SU-DHL-6 (cell line): ENCODE results near the gene NFKBIZ.

Experiments
- H2AFZ ChIP-seq: fragments of 200-600 bp; sonication (generic); 2 replicates; pipeline ENCODE4 v1.6.1; 2014; ENCODE audit warnings: low read depth, mild to moderate bottlenecking, moderate library complexity, mixed read lengths, antibody characterized with exemption, low read length; ENCODE audit not compliant: severe bottlenecking
- H3F3A ChIP-seq: fragments of 200-600 bp; shearing (Covaris generic); 2 replicates; pipeline ENCODE4 v1.6.0; 2016; ENCODE audit warnings: antibody characterized with exemption, mild to moderate bottlenecking; ENCODE audit not compliant: insufficient read depth
- H3K27ac ChIP-seq: fragments of 200-600 bp; sonication (generic); 2 replicates; pipeline ENCODE4 v1.5.1; 2016; ENCODE audit warnings: low read depth, mild to moderate bottlenecking, low read length, moderate library complexity, mixed read lengths
- H3K27me3 ChIP-seq: fragments of 200-600 bp; sonication (generic), shearing (Covaris generic); 2 replicates; pipeline ENCODE4 v1.6.0; 2014; ENCODE audit warnings: mild to moderate bottlenecking, low read length
- H3K36me3 ChIP-seq: fragments of 200-600 bp; sonication (generic); 2 replicates; pipeline ENCODE4 v1.6.1; 2014; ENCODE audit warnings: mild to moderate bottlenecking, low read length, mixed read lengths
- H3K4me2 ChIP-seq: fragments of 300-600, 200-600 bp; shearing (Covaris generic), sonication (generic); 2 replicates; pipeline ENCODE4 v1.6.0; 2014; ENCODE audit warnings: low read length, low read depth, mild to moderate bottlenecking; ENCODE audit not compliant: poor library complexity, severe bottlenecking
- H3K4me3 ChIP-seq: fragments of 200-600 bp; sonication (generic); 2 replicates; pipeline ENCODE4 v1.5.1; 2014; ENCODE audit warnings: antibody characterized with exemption, low read length, mild to moderate bottlenecking, mixed read lengths; ENCODE audit not compliant: insufficient read depth, poor library complexity, severe bottlenecking
- H3K79me2 ChIP-seq: fragments of 200-600 bp; sonication (generic); 2 replicates; pipeline ENCODE4 v1.6.1; 2014; ENCODE audit warnings: mild to moderate bottlenecking, low read length, moderate library complexity; ENCODE audit not compliant: insufficient read depth
- H3K9ac ChIP-seq: fragments of 200-600 bp; sonication (generic); 2 replicates; pipeline ENCODE4 v1.7.0; 2014; ENCODE audit warnings: mild to moderate bottlenecking, low read length
- H3K9me2 ChIP-seq: fragments of 200-600 bp; sonication (generic); replicated peaks from 2 replicates; pipeline ENCODE4 v1.6.1; 2014; ENCODE audit warnings: low read length; ENCODE audit not compliant: insufficient read depth
- H3K9me3 ChIP-seq: fragments of 200-600 bp; sonication (generic); 2 replicates; pipeline ENCODE4 v1.6.1; 2014; ENCODE audit warnings: low read length, mixed read lengths; ENCODE audit not compliant: insufficient read depth
- H4K20me1 ChIP-seq: fragments of 200-600 bp; sonication (generic); 2 replicates; pipeline ENCODE4 v1.6.1; 2014; ENCODE audit warnings: low read depth, mild to moderate bottlenecking, antibody characterized with exemption, low read length, moderate library complexity, mixed read lengths
- CTCF ChIP-seq: fragments of 200-600 bp; sonication (generic); IDR thresholded peaks from one replicate; pipeline ENCODE4 v1.5.1; 2017; ENCODE audit warnings: antibody characterized with exemption, mild to moderate bottlenecking, low read length, moderate library complexity; ENCODE audit not compliant: insufficient read depth, poor library complexity, severe bottlenecking
- EZH2phosphoT487 ChIP-seq: fragments of 200-600 bp; sonication (generic), shearing (Covaris generic); conservative IDR thresholded peaks from 2 replicates; pipeline ENCODE4 v1.6.1; 2018; ENCODE audit warnings: mild to moderate bottlenecking, antibody characterized with exemption, low read length, moderate library complexity, mixed read lengths

The NFKBIZ gene

GRCh38 chr3:101870138-101870537 lies 20.8 kb downstream of the NFKBIZ start:
- Histone ChIP-seq H3K9ac (no peak overlapping the region), H4K20me1 (0 out of 2 replicates have a peak, but pooled peaks cover 6% of the 10 kb centered on the region), H3K4me2 (no peak overlapping the region), H3F3A (peaks cover 31% of the 10 kb centered on the region), H3K9me3 (no peaks in the 10 kb centered on the region), H3K79me2 (no peaks in the 10 kb centered on the region), H3K9me2 (no peaks in the 10 kb centered on the region), H2AFZ (no peak overlapping the region), H3K27ac (no peak overlapping the region), H3K4me3 (no peak overlapping the region), H3K27me3 (no peaks in the 10 kb centered on the region), H3K36me3 (peaks cover 9% of the 10 kb centered on the region; the same call in 1 of the 2 replicates)
- TF ChIP-seq CTCF (no peak), EZH2phosphoT487 (no peak)

- Histone ChIP-seq H3K9me2 (no peaks in the 10 kb centered on the region), H2AFZ (no peak overlapping the region), H3K79me2 (no peaks in the 10 kb centered on the region), H3K9ac (no peak overlapping the region), H3K27ac (no peak overlapping the region), H4K20me1 (no peaks in the 10 kb centered on the region), H3F3A (peaks cover 4% of the 10 kb centered on the region; the same call in 1 of the 2 replicates), H3K9me3 (no peaks in the 10 kb centered on the region), H3K4me2 (no peak overlapping the region), H3K4me3 (no peak overlapping the region), H3K27me3 (no peaks in the 10 kb centered on the region), H3K36me3 (no peaks in the 10 kb centered on the region)
- TF ChIP-seq CTCF = no peak
Observed at GRCh38 chr3:101873619-101874018, 24.3 kb downstream of the NFKBIZ start.

- no peaks in the 10 kb centered on the region for H3K9me3 ChIP-seq
- no peaks in the 10 kb centered on the region for H4K20me1 ChIP-seq
- H3K27ac ChIP-seq = no peak overlapping the region
- H2AFZ ChIP-seq = no peak overlapping the region
- H3K36me3 ChIP-seq = no peaks in the 10 kb centered on the region
- H3K79me2 ChIP-seq = no peaks in the 10 kb centered on the region
- no peak overlapping the region for H3K4me3 ChIP-seq
- H3K27me3 ChIP-seq = no peaks in the 10 kb centered on the region
- H3K9me2 ChIP-seq = no peaks in the 10 kb centered on the region
- H3K4me2 ChIP-seq = no peak overlapping the region
- 0 out of 2 replicates have a peak, but pooled peaks cover 3% of the 10 kb centered on the region for H3F3A ChIP-seq
- no peak for TF ChIP-seq CTCF
- no peak for TF ChIP-seq EZH2phosphoT487
- H3K9ac ChIP-seq = no peak overlapping the region
Observed at GRCh38 chr3:101876142-101876541, 26.8 kb downstream of the NFKBIZ start.
